HG03342 (cell line): ENCODE data around the gene ILDR2.

Experiments
- ATAC-seq: cut with Tn5 transposase; IDR thresholded peaks from one replicate; pipeline ENCODE4 v1.9.1; 2021; ENCODE audit warnings: mild to moderate bottlenecking, moderate library complexity; ENCODE audit not compliant: unreplicated experiment

The ILDR2 gene

GRCh38 chr1:166971252-166971651 lies 4.1 kb downstream of the ILDR2 start:
- no peak for ATAC-seq

DNA sequence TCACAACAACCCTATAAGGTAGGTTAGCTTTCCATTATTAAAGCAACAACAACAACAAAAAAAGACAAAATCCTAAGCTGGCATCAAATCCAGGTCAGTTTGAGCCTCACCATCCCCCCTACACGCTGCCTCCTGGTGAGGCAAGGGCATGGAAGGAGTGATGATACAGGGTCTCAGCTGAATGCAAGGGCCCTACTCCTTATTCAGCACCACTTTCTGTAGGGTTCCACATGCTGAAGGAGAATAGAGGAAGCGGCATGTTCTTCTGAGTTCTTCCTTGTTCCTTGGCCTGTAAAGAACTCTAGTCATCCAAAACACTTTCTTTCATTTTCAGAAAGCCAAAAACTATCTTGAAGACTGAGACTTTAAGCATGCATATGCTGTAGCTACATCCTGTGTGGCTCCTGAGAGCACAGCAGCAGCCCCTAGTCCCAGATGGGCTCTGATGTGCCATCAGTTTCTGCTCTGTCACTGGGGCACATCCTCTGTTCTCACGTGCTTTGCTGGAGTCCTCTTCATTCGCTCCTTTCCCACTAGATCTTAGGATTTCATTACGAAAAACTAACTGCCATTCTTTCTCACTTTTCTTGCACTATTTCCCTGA lies 6.2 kb downstream of the ILDR2 start:
- peak; percentile 80 for ATAC-seq

DNA sequence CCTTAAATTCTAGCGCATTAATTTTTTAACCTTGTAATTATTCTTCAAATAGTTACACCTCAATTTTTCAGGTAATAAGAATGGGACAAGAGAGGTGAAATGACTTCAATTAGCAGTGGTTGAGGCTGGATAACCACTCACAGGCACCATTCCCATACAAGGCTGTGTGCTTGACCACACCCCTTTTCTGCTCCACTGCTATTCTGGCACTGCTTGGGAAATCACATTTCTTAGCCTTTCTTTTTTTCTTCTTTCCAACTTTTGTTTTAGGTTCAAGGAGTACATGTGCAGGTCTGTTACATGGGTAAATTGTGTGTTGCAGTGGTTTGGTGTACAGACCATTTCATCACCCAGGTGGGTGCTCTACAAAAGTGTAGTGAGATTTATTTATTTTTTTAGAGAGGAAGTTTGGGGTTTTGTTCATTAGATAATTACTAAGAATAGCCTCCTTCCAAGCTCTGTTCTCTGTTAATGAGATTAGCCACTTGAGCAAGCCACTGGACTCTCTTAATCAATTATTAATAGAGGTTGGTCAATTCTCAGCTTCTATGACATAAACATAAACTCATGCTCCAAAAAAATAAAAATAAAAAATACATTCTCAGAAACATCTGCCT lies 14.4 kb downstream of the ILDR2 start:
- peak; percentile 63 for ATAC-seq

DNA sequence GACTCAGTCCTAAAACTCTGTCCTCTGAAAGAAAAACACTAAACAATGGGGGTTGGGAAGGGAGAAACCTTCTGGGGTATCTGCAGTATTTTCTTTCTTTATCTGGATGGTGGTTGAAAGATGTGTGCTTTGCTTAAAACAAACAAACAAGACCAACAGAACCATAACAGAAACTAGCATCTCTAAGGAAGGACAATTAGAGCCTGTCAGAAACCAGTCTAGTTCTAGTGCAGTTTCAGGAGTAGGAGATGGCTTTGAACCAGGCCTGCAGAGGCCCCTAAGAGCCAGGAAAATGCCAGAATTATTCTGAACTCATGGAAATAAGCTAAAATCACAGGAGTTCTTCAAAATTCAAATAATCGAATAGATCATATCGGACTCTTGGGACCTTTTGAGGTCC lies 18.5 kb downstream of the ILDR2 start:
- no peak for ATAC-seq

DNA sequence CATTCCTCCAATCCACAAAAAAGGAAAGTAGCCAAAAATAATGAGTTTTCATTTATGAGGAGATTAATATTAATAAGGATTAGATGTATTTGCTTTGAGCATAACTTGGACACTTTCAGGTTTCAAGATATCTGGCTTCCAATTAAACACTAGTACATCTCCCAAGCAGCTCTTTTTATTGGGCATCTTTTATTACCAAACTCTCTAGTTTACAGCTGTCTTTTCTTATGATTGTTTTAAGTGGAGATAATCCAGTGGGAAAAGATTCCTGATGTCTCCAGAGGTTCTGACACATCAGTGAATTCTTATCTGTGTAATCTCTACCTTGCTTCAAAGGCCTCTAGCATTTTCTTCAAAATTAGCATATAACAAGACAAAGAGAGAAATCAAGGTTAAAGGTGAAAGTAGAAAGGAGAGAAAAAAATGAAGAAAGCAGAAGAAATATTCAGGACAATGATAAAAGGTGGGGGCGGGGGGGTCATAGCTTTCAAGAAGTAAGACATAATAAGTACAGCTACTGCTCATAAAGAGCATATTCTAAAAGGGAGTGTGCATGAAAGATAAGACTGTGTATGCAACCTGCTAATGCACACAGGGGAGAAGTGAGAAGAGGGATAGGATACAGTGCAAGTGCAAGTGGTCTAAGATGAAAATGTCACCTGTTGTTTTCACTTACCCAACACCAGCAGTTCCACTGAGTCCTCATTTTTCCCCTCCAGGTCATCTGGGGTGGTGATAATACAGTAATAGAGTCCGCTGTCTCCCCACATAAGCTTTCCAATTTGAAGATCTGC lies 19.1 kb downstream of the ILDR2 start:
- ATAC-seq, result no peak

- no peak for ATAC-seq
These were observed 21.8 kb downstream of the ILDR2 start for GRCh38 chr1:166953491-166953890.

DNA sequence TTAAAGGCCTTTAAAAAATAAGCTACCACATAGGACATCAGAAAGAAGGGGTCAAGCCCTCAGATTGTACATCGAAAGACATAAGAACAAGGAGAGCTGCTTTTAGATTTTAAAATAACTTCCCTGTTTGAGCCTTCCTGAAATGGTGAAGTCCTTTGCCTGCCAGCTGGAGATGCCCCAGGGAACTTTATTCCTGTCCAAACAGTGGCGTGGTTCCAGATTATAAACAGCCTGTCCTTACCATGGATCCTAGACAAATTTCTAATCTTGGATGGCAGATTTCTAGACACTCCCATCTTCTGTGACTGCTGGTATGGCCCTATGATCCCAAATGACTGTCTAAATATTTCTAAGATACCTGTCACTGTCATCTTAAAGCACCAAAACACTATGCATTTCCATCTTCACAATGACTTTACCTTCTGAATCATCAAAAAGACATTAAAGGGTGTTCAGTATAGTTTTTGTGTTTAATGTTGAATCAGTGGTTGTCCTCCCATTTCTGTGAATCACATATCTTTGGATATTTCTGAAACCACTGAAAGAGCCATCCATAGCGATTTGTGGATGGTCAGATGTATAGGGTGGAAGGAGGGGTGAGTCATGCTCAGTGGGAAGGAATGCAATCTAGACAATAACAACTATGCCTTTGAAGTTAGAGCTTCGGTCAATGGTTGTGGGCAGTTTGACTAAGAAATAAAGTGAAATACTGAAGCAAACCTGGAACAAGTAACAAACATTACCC lies 23.2 kb downstream of the ILDR2 start:
- no peak for ATAC-seq

DNA sequence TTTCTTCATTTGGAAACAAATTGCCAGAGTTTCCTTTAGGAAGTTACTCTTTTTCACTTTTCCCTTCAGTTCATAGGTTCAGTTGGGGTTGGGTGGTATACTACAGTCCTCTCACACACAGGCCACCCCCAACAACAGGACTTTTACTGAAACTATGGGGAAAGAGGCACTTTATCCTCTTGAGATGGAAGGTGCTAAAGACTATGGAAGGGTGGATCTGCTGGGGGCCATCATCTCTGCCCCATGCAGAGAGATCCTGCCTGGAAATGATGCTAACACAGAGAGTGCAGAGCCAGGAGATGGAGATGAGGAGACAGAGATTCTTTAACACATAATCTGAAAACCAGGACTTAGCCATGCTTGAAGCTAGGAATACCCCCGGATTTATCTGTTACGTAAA lies 24.3 kb downstream of the ILDR2 start:
- ATAC-seq, result no peak

- no peak for ATAC-seq
These were observed 25.2 kb downstream of the ILDR2 start for GRCh38 chr1:166950156-166950555.

GRCh38 chr1:166948856-166949350 lies 26.4 kb downstream of the ILDR2 start:
- no peak for ATAC-seq

DNA sequence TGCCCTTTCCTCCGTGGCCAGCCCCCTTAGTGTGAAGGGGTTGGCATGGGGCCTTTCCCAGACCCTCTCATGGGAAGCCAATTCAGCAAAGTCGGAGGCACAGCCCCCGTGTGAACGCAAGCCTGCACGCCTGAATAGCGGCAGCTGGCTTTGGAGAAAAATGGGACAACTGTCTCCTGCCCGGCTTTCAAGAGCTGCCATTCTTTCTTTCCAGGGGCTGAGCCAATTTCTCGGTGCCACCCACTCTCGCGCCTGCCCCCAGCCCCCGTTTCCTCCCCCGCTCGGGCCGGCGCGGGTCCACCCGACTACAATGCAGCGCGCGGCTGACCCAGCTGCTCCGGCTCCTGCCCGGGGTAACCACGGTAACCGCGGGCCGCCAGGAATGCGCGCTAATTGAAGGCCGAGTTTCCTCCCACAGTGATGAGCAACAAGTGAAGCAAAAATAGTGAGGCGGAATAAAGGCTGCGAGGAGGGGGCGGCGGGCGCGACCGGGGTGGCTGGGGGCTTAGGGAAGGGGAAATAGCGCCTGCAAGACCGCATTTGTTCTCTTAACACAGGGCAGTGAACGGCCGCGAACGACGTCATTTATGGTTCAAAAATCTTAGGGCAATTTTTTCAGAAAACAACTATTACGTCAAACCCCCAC lies 27.8 kb downstream of the ILDR2 start:
- ATAC-seq, result no peak

DNA sequence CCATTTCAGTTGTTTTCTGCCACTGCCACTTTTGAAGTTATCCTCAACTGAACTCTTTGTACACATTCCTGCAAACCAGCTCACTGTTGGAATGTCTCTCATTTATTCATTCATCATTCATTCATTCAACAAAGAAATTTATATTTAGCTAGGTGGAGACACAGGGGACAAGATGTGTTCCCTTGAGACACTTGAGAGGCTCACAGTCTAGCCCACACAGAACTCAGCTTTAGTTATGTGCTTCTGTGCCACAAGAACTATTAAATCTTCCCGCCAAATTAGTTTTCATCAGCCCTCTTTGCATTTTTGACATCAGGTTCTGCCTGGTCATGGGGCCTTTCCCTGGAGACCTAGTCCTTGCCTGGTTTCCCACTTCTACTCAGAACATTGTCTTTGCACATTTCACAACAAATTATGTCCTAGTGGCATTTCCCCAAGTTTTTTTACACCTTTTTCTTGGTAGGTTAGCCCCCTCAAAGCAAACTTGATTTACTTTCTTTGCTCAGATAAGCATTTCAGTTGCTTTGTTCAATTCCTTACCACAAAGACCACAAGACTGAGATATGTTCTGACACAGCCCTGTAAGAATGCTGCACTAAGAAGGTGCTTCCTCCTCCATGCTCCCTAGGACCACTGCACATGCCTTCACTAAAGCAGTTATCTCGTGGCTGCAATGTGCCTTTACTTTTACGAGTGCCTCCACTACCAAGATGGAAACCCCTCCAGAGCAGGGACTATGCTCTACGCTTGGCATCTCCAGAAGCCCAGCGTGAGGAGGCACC lies 31.0 kb downstream of the ILDR2 start:
- ATAC-seq, result no peak

GRCh38 chr1:166939741-166940375 lies 35.5 kb downstream of the ILDR2 start:
- no peak for ATAC-seq

DNA sequence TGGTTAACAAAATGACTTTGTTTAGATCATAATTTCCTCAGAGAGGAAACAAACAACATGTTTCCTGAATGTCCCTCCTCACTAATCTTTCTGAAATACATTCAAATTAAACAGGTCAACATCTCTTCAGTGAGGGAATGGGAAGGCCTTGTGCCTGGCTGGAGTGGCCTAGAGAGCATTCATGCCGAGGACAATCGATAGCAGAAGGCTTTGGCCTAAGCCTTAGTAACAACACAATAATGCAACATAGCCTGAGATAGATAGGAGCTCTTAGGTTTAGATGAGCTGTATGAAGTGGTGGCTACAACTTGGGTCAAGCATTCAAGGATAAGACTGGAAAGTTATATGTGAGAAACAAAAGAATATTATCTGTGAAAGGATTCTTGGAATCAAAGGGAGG lies 37.4 kb downstream of the ILDR2 start:
- no peak for ATAC-seq

- ATAC-seq, result no peak
These were observed 38.0 kb downstream of the ILDR2 start for GRCh38 chr1:166937329-166937728.

- ATAC-seq, result no peak
These were observed 41.7 kb downstream of the ILDR2 start for GRCh38 chr1:166933633-166934032.

GRCh38 chr1:166933140-166933539 lies 42.2 kb downstream of the ILDR2 start:
- no peak for ATAC-seq

DNA sequence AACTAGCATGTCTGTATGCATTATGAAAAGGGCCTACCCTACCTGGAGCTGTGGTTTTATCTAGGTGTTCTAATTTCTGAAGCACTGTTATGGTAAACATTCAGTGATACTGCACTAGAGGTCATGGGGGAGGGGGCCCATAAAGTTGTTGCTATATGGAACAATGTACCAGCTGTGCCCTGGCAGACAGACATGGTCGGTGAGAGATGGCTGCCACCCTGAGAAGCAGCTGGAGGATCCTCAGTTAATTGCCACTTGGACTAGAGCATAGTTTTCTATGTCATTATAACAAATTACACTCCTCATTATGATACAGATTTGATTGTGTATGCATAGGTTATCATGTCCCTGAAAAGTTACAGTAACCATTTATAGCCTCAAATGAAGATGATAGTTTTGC lies 45.4 kb downstream of the ILDR2 start:
- ATAC-seq, result no peak

GRCh38 chr1:166927701-166928100 lies 47.6 kb downstream of the ILDR2 start:
- no peak for ATAC-seq
